SK-N-SH treated with all-trans-retinoic acid at 6 μM for 48 hours (cell line): ENCODE results near the gene TMEM178A.

Source experiments
- ATAC-seq: fragments of 200-7000 bp; cut with Tn5 transposase; 3 replicates; pipeline ENCODE4 v1.9.1; 2020; ENCODE audit warnings: mild to moderate bottlenecking, moderate library complexity
- ARNTL ChIP-seq: fragments of 450-650 bp; formaldehyde crosslinking; IDR thresholded peaks from 2 replicates; pipeline ENCODE4 v1.5.0; 2020; ENCODE audit warnings: low read depth, mild to moderate bottlenecking, moderate library complexity, borderline replicate concordance
- CREB5 ChIP-seq: fragments of 250-450 bp; sonication (Bioruptor Pico); IDR thresholded peaks from 2 replicates; pipeline ENCODE4 v1.5.1; 2020; ENCODE audit warnings: low read depth, mild to moderate bottlenecking, moderate library complexity
- CSRNP3 ChIP-seq: fragments of 250-450 bp; sonication (Bioruptor Pico); IDR thresholded peaks from 2 replicates; pipeline ENCODE4 v1.5.1; 2021; ENCODE audit warnings: mild to moderate bottlenecking, moderate library complexity
- ESRRG ChIP-seq: fragments of 250-450 bp; sonication (Bioruptor Pico); IDR thresholded peaks from 2 replicates; pipeline ENCODE4 v1.6.1; 2021; ENCODE audit warnings: mild to moderate bottlenecking
- ISL1 ChIP-seq: fragments of 250-450 bp; sonication (Bioruptor Pico); IDR thresholded peaks from 2 replicates; pipeline ENCODE4 v2.1.2; 2022; ENCODE audit warnings: mild to moderate bottlenecking, moderate library complexity
- OSR1 ChIP-seq: fragments of 250-450 bp; sonication (Bioruptor Pico); IDR thresholded peaks from 2 replicates; pipeline ENCODE4 v1.8.0; 2022; ENCODE audit warnings: moderate library complexity, mild to moderate bottlenecking, inconsistent platforms
- PATZ1 ChIP-seq: fragments of 250-450 bp; sonication (Bioruptor Pico); IDR thresholded peaks from 2 replicates; pipeline ENCODE4 v1.8.0; 2020; ENCODE audit warnings: mild to moderate bottlenecking, moderate library complexity, borderline replicate concordance
- POU6F1 ChIP-seq: fragments of 250-450 bp; sonication (Bioruptor Pico); IDR thresholded peaks from 2 replicates; pipeline ENCODE4 v1.8.0; 2021; ENCODE audit warnings: low read depth, mild to moderate bottlenecking, moderate library complexity, borderline replicate concordance
- PPARA ChIP-seq: fragments of 250-450 bp; sonication (Bioruptor Pico); IDR thresholded peaks from 2 replicates; pipeline ENCODE4 v1.5.0; 2020; ENCODE audit warnings: mild to moderate bottlenecking, borderline replicate concordance
- TCF4 ChIP-seq: fragments of 250-450 bp; sonication (Bioruptor Pico); IDR thresholded peaks from 2 replicates; pipeline ENCODE4 v1.8.0; 2021; ENCODE audit warnings: mild to moderate bottlenecking, moderate library complexity, borderline replicate concordance
- TOX ChIP-seq: fragments of 250-450 bp; sonication (Bioruptor Pico); IDR thresholded peaks from 2 replicates; pipeline ENCODE4 v1.8.0; 2021; ENCODE audit warnings: mild to moderate bottlenecking, moderate library complexity, borderline replicate concordance
- ZC3H10 ChIP-seq: fragments of 250-450 bp; sonication (Bioruptor Pico); IDR thresholded peaks from 2 replicates; pipeline ENCODE4 v1.5.1; 2021; ENCODE audit warnings: mild to moderate bottlenecking, moderate library complexity
- ZFP3 ChIP-seq: fragments of 250-450 bp; sonication (Bioruptor Pico); IDR thresholded peaks from 2 replicates; pipeline ENCODE4 v1.5.0; 2020; ENCODE audit warnings: mild to moderate bottlenecking, moderate library complexity
- ZFP30 ChIP-seq: fragments of 450-650 bp; formaldehyde crosslinking; IDR thresholded peaks from 2 replicates; pipeline ENCODE4 v1.5.0; 2022; ENCODE audit warnings: mild to moderate bottlenecking, moderate library complexity
- ZNF565 ChIP-seq: fragments of 450-650 bp; formaldehyde crosslinking; conservative IDR thresholded peaks from 2 replicates; pipeline ENCODE4 v1.5.0; 2020; ENCODE audit warnings: low read depth, mild to moderate bottlenecking, moderate library complexity
- ZNF70 ChIP-seq: fragments of 450-650 bp; formaldehyde crosslinking; IDR thresholded peaks from 2 replicates; pipeline ENCODE4 v1.5.0; 2020; ENCODE audit warnings: mild to moderate bottlenecking, moderate library complexity
- ZNF8 ChIP-seq: fragments of 450-650 bp; formaldehyde crosslinking; IDR thresholded peaks from 2 replicates; pipeline ENCODE4 v1.5.0; 2020; ENCODE audit warnings: mild to moderate bottlenecking, moderate library complexity
- TF ChIP-seq, protein P1 (sequence below): fragments of 250-450 bp; sonication (Bioruptor Pico); IDR thresholded peaks from 2 replicates; pipeline ENCODE4 v1.5.0; 2020; ENCODE audit warnings: mild to moderate bottlenecking, moderate library complexity

The TMEM178A gene

GRCh38 chr2:39638581-39638980, 27.1 kb upstream of the TMEM178A start (continued):
- TF ChIP-seq TCF4, result no peak
- TF ChIP-seq POU6F1 (CRISPR knock-in tag), result no peak
- no peak for TF ChIP-seq ARNTL (CRISPR knock-in tag)
- no peak for TF ChIP-seq PPARA (CRISPR knock-in tag)
- no peak for TF ChIP-seq ISL1 (CRISPR knock-in tag)

- peak; percentile 7; the same call in 1 of the 3 replicates for ATAC-seq
- TF ChIP-seq ESRRG (no peak), TOX (CRISPR knock-in tag) (no peak), ISL1 (CRISPR knock-in tag) (peak; percentile 50), ZFP3 (CRISPR knock-in tag) (peak; percentile 43; the same call in 1 of the 2 replicates)
These were observed 25.6 kb upstream of the TMEM178A start for GRCh38 chr2:39640107-39640506.

GRCh38 chr2:39640681-39641080, 25.0 kb upstream of the TMEM178A start:
- TF ChIP-seq ZNF8 (CRISPR knock-in tag) (no peak), ARNTL (CRISPR knock-in tag) (no peak), PATZ1 (CRISPR knock-in tag) (no peak), OSR1 (CRISPR knock-in tag) (no peak), ISL1 (CRISPR knock-in tag) (no peak), TCF4 (no peak), POU6F1 (CRISPR knock-in tag) (no peak), ZFP3 (CRISPR knock-in tag) (no peak), ZNF70 (no peak), ZNF565 (CRISPR knock-in tag) (no peak), CREB5 (CRISPR knock-in tag) (no peak), CSRNP3 (CRISPR knock-in tag) (no peak), ZC3H10 (CRISPR knock-in tag) (no peak), TOX (CRISPR knock-in tag) (no peak), PPARA (CRISPR knock-in tag) (no peak), ZFP30 (CRISPR knock-in tag) (no peak), ESRRG (no peak)
- TF ChIP-seq, protein P1, sequence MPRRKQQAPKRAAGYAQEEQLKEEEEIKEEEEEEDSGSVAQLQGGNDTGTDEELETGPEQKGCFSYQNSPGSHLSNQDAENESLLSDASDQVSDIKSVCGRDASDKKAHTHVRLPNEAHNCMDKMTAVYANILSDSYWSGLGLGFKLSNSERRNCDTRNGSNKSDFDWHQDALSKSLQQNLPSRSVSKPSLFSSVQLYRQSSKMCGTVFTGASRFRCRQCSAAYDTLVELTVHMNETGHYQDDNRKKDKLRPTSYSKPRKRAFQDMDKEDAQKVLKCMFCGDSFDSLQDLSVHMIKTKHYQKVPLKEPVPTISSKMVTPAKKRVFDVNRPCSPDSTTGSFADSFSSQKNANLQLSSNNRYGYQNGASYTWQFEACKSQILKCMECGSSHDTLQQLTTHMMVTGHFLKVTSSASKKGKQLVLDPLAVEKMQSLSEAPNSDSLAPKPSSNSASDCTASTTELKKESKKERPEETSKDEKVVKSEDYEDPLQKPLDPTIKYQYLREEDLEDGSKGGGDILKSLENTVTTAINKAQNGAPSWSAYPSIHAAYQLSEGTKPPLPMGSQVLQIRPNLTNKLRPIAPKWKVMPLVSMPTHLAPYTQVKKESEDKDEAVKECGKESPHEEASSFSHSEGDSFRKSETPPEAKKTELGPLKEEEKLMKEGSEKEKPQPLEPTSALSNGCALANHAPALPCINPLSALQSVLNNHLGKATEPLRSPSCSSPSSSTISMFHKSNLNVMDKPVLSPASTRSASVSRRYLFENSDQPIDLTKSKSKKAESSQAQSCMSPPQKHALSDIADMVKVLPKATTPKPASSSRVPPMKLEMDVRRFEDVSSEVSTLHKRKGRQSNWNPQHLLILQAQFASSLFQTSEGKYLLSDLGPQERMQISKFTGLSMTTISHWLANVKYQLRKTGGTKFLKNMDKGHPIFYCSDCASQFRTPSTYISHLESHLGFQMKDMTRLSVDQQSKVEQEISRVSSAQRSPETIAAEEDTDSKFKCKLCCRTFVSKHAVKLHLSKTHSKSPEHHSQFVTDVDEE (CRISPR knock-in tag), result no peak
- ATAC-seq, result no peak
